Measurements from ENCODE around the gene LCN15. TPM values are rescaled to one million over a fixed set of nuclear protein-coding genes. Genes with fewer than 3 reads are reported as not detected.

Gene LCN15
- total RNA-seq, 1 donor from 2014 or later = not detected

- intact Hi-C loops (cut with micrococcal nuclease) = no loop called here
Observed at GRCh38 chr9:136742591-136743391, 21.5 kb downstream of the LCN15 start, which contains the start of gene LCN10. TSS of gene LCN10 (minus strand) at chr9:136742940. CDS start at chr9:136742903, 37 bp downstream.

- intact Hi-C loops (cut with micrococcal nuclease) = no loop called here
Observed at GRCh38 chr9:136741883-136742571, 22.3 kb downstream of the LCN15 start.

- intact Hi-C loops (cut with micrococcal nuclease) = no loop called here
Observed at GRCh38 chr9:136740971-136741882, 23.1 kb downstream of the LCN15 start.

- intact Hi-C loops (cut with micrococcal nuclease) = no loop called here
Observed at GRCh38 chr9:136740491-136740890, 23.8 kb downstream of the LCN15 start.

- intact Hi-C loops (cut with micrococcal nuclease) = no loop called here
Observed at GRCh38 chr9:136740069-136740468, 24.2 kb downstream of the LCN15 start.

GRCh38 chr9:136739509-136739908 lies 24.8 kb downstream of the LCN15 start:
- intact Hi-C loops (cut with micrococcal nuclease) = no loop called here

GRCh38 chr9:136738960-136739359 lies 25.4 kb downstream of the LCN15 start:
- intact Hi-C loops (cut with micrococcal nuclease) = no loop called here

GRCh38 chr9:136735812-136736480 lies 28.4 kb downstream of the LCN15 start:
- intact Hi-C loops (cut with micrococcal nuclease) = no loop called here

GRCh38 chr9:136734837-136735496 lies 29.4 kb downstream of the LCN15 start:
- intact Hi-C loops (cut with micrococcal nuclease) = no loop called here

GRCh38 chr9:136733611-136734010 lies 30.7 kb downstream of the LCN15 start:
- intact Hi-C loops (cut with micrococcal nuclease) = no loop called here

GRCh38 chr9:136732444-136733178 lies 31.7 kb downstream of the LCN15 start:
- intact Hi-C loops (cut with micrococcal nuclease) = no loop called here

GRCh38 chr9:136729926-136730325 lies 34.4 kb downstream of the LCN15 start:
- intact Hi-C loops (cut with micrococcal nuclease) = loop anchor here (2.0 kb wide), 1 partner anchor 247 kb away; the partner anchor contains the start of gene SEC16A

- intact Hi-C loops (cut with micrococcal nuclease) = loop anchor here (2.0 kb wide), 1 partner anchor 246 kb away; the partner anchor contains the start of gene SEC16A
Observed at GRCh38 chr9:136729144-136729543, 35.2 kb downstream of the LCN15 start.

- intact Hi-C loops (cut with micrococcal nuclease) = loop anchor here (1.0 to 2.0 kb wide), 2 partner anchors 158 to 246 kb away; partner anchors contain the start of genes SEC16A and TRAF2
Observed at GRCh38 chr9:136728548-136729123, 35.7 kb downstream of the LCN15 start.

- intact Hi-C loops (cut with micrococcal nuclease) = loop anchor here (1.0 to 2.0 kb wide), 2 partner anchors 158 to 245 kb away; partner anchors contain the start of genes SEC16A and TRAF2
Observed at GRCh38 chr9:136728080-136728547, 36.2 kb downstream of the LCN15 start.

- intact Hi-C loops (cut with micrococcal nuclease) = no loop called here
Observed at GRCh38 chr9:136726631-136727191, 37.6 kb downstream of the LCN15 start.

GRCh38 chr9:136726118-136726517 lies 38.2 kb downstream of the LCN15 start:
- intact Hi-C loops (cut with micrococcal nuclease) = no loop called here

- intact Hi-C loops (cut with micrococcal nuclease) = no loop called here
Observed at GRCh38 chr9:136725612-136726011, 38.7 kb downstream of the LCN15 start.

All from T-helper 2 cell treated with Interferon-gamma antibody and Interleukin-4, amounts not matched to agents 100 ng/mL and 5 ng/mL, for 36 hours (primary cell).